ENCODE measurements around the gene PLOD3.

DNA sequence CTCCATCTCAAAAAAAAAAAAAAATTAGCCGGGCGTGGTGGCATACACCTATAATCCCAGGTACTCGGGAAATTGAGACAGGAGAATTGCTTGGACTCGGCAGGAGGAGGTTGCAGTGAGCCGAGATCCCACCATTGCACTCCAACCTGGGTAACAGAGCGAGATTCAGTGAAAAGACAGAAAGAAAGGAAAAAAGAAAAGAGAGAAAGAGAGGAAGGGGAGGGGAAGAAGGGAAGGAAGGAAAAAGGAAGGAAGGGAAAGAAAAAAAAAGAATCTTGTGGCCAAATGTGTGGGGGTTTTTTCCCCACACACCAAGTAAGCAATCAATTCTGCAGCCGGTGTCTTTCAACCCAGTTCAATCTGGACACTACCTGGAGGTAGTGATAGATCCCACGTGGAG is 28.3 kb downstream of the PLOD3 start:
- TF ChIP-seq, protein P1, sequence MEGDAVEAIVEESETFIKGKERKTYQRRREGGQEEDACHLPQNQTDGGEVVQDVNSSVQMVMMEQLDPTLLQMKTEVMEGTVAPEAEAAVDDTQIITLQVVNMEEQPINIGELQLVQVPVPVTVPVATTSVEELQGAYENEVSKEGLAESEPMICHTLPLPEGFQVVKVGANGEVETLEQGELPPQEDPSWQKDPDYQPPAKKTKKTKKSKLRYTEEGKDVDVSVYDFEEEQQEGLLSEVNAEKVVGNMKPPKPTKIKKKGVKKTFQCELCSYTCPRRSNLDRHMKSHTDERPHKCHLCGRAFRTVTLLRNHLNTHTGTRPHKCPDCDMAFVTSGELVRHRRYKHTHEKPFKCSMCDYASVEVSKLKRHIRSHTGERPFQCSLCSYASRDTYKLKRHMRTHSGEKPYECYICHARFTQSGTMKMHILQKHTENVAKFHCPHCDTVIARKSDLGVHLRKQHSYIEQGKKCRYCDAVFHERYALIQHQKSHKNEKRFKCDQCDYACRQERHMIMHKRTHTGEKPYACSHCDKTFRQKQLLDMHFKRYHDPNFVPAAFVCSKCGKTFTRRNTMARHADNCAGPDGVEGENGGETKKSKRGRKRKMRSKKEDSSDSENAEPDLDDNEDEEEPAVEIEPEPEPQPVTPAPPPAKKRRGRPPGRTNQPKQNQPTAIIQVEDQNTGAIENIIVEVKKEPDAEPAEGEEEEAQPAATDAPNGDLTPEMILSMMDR (conservative IDR thresholded peaks at IDR 0.05), result no peak
- TF ChIP-seq ZFX (IDR thresholded peaks at IDR 0.05), result no peak

Measured in C4-2B (cell line).